ENCODE data around the gene FAT2.

Gene FAT2, protein sequence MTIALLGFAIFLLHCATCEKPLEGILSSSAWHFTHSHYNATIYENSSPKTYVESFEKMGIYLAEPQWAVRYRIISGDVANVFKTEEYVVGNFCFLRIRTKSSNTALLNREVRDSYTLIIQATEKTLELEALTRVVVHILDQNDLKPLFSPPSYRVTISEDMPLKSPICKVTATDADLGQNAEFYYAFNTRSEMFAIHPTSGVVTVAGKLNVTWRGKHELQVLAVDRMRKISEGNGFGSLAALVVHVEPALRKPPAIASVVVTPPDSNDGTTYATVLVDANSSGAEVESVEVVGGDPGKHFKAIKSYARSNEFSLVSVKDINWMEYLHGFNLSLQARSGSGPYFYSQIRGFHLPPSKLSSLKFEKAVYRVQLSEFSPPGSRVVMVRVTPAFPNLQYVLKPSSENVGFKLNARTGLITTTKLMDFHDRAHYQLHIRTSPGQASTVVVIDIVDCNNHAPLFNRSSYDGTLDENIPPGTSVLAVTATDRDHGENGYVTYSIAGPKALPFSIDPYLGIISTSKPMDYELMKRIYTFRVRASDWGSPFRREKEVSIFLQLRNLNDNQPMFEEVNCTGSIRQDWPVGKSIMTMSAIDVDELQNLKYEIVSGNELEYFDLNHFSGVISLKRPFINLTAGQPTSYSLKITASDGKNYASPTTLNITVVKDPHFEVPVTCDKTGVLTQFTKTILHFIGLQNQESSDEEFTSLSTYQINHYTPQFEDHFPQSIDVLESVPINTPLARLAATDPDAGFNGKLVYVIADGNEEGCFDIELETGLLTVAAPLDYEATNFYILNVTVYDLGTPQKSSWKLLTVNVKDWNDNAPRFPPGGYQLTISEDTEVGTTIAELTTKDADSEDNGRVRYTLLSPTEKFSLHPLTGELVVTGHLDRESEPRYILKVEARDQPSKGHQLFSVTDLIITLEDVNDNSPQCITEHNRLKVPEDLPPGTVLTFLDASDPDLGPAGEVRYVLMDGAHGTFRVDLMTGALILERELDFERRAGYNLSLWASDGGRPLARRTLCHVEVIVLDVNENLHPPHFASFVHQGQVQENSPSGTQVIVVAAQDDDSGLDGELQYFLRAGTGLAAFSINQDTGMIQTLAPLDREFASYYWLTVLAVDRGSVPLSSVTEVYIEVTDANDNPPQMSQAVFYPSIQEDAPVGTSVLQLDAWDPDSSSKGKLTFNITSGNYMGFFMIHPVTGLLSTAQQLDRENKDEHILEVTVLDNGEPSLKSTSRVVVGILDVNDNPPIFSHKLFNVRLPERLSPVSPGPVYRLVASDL (N-terminal part only)

DNA sequence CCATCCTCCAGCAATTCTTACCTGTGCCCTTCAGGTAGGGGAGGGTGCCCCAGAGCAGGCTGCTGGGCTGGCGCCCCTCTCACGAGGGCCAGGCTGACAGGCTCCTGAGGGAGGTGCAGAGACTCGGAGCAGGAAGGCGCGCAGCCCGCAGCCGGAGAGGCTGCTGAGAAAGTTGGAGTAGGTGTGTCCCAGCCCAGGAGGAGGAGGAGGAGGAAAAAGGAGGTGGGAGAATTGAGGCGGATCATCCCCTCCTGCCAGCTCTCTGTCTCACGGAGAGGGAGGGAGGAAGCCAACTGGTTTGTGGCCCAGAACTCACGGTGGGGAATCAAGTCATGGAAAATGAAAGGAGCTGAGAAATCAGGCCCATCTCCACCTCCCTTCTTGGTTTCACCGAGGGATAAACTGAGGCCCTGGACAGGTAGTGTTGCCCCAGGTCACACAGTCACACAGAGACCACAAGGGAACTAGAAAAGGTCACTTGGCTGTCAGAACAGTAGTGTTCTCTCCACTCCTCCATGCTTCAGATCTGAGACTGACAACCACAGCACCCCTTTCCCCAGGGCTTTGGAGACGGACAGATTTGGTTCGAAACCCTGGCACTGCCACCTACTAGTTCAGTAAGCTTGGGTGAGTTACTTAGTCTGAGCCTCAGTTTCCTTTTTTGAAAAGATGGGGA lies at the start of gene FAT2:
Gene FAT2 (minus strand): TSS at position 188 of the 676 bp plus-strand sequence. CDS start 22,400 bp downstream, outside the sequence.
- DNase-seq (ENCODE audit: low read depth) = no peak

DNA sequence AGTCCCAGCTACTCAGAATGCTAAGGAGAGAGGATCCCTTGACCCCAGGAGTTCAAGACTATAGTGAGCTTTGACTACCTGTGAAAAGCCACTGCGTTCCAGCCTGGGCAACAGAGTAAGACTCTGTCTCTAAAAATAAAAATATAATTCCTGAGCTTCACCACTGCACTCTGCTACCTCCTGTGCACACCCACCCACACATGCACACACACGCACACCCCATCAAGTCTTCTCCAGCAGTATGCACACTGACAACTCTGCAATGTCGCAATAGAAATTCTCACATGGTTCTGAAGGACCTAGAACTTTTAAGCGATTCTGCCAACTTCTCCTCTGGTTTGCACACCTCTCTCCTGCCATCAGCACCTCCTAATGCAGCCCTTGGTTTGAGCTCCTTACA lies 47.5 kb upstream of the FAT2 start:
- DNase-seq (ENCODE audit: low read depth) = no peak

DNA sequence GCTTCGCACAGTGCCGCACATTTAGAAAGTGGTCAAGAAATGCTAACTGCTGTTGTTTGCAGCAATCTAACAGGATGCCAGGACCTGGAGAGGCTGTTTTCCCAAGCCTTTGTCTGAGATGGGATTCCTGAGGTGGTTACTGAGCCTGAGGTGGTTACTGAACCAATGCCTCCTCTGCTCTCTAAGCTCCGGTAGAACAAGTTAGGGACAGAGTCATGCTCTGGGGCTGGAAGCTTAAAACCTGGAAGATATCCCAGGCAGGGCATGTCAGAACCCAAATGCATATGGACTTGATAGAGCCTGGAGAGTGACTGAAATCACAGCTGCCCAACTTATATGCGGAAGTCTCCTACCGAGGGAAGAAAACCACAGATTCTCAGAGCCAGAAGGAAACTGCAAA lies 46.5 kb upstream of the FAT2 start:
- DNase-seq (ENCODE audit: low read depth) = no peak

DNA sequence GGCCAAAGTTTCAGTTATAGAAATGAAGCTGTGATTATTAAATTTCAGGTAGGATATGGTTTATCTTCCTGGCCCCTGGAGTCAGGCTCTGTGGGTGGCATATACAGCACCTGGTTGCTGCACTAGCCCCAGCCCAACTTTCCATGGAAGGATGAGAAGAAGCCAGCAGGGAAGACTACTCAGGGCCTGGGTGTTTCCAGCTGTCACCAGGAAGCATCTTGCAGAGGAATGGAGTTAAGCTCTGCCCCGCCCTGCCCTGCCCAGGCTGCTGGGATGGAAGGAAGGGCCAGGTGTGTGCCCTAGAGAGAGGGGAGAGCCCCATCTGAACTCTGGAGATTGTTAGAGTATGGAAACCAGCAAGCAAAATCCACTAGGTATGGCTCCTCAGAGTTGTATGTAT lies 42.8 kb upstream of the FAT2 start:
- no peak for DNase-seq (ENCODE audit: low read depth)

DNA sequence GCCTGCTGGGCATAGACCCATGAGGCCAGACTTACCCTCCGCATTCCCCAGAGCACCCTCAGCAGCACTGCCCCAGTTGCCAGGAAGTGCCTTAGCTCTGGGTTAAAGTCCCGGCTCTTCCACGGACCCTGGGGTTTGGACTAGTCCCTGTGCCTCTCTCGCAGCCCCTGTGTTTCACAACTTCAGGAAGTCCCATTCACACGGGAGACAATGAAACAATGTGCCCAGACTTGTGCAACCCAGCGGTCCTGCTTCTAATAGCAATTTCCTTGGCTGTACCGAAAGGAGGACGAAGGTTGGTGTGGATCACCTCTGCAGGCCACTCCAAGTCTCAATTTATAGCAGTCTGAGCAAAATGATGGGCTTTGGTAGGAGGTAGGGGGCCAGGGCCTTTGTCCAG lies 41.8 kb upstream of the FAT2 start:
- no peak for DNase-seq (ENCODE audit: low read depth)

DNA sequence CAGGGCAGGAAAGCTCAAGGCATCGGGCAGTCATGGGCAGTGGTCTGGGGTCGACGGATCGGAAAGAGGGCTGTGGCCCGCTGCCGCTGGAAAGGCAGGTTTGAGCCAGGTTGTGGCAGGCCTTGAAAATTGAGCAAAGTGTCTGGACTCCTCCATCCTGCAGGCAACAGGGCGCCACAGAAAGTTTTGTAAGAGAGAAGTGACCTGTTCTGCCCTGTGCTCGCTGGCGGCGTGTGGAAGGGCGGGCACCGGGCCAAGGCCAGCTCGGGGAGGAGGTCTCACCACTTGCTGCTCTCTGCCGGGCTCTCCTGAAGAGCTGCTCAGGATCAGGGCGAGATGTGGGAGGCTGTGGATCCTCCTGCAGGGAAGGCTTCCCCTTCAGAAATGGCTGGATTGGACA lies 41.4 kb upstream of the FAT2 start:
- no peak for DNase-seq (ENCODE audit: low read depth)

DNA sequence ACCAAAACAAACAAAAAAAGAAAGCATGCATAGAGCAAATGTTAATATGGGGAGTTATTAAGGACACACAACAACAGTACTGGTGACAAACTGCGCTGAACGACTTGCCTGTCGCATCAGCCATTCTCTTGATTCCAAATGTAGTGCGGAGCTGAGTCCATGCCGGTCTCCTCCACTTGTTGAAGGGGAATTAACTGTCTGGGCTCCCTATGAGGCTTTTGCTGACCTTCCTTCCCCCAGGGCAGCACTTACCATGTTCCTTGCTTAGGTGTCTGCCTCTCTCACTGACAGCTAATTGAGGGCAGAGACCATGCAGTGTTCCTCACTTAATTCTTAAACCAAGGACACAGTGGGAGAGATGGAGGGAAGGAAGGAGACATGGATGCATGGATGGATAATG lies 40.8 kb upstream of the FAT2 start:
- no peak for DNase-seq (ENCODE audit: low read depth)

DNA sequence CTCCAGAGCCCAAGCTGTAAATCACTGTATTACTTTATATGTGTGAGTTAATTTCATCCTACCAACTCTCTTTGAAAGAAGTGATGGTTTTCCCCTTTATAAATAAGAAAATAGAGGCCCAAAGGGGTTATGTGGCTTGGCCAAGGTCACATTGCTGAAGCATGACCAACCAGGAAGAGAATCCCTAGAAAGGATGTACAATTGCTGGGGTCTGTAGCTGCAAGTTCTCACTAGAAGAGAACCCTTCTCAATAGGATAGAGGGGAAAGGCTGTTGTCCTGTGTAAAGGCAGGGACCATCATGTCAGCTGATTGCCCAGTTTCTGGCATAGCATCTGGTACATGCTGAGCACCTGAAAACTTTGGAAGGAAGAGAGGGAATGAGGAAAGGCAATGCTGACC lies 39.0 kb upstream of the FAT2 start:
- peak; percentile 15 for DNase-seq (ENCODE audit: low read depth)

DNA sequence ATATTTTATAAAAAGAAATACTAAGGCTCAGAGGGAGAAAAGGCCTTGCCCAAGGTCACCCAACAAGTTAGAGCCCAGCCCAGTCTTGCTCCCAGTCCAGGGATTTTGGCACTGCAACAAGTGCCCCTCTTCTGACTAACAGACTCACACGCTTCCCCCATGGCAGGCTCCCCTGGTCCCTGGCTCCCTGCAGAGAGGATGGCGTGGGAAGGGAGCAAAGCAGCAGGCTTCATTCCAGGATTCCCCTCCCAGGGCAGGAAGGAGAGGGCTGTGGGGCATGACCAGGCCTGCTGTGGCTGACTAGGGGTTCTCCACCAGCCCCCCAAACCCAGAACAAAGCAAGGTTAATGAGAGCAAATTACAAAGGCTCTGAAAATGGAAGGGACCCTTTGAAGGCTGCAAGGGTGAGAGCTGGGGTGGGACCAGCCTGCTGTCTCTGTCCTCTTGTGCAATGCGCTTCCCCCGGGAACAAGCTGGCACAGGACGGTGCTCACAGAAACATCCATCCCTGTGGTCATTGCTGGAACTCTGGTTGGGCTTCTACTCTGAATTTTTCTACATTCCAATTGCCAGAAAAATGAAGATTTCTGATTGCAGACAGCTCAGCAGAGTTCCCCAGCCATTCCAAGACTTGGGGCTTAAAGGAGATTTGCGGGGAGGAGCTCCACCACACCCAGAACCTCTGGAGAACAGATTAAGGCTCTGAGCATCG lies 37.1 kb upstream of the FAT2 start:
- DNase-seq (ENCODE audit: low read depth) = peak; percentile 37

DNA sequence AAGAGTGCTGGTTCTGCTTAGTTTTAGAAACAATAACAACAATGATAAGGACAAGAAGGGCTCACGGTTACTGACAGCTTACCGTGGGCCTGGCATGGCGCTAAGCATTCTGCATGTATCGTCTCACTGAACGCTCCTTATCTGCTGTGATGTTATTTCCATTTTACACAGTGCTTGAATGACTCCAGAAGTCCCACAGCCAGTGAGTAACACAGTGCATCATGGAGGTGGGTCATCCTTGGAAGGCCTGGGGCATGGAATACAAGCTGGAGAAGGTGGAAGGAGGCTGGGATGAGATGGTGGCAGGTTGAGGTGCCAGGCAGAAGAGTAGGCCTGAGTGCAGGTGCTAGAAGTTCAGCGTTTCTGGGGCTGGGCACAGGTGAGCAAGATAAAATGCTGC lies 36.5 kb upstream of the FAT2 start:
- DNase-seq (ENCODE audit: low read depth) = peak; percentile 12

DNA sequence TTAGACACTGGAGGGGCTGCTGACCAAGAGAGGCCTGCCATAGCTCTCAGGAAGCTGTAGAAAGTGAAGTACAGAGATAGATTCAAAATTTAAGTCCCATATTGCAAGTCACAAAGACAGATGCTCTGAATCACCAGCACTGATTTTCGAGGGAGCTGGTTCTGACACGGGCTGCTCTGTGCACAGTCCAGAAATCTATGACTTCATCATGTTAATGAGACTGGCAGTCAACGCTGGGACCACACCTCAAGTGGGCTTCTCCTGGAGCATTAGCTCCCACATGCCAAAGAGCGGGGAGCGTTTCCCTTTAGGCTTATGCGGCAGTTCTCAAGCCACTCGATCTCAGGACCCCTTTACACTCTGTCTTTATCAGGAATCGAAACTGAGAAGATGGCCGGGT lies 34.2 kb upstream of the FAT2 start:
- no peak for DNase-seq (ENCODE audit: low read depth)

DNA sequence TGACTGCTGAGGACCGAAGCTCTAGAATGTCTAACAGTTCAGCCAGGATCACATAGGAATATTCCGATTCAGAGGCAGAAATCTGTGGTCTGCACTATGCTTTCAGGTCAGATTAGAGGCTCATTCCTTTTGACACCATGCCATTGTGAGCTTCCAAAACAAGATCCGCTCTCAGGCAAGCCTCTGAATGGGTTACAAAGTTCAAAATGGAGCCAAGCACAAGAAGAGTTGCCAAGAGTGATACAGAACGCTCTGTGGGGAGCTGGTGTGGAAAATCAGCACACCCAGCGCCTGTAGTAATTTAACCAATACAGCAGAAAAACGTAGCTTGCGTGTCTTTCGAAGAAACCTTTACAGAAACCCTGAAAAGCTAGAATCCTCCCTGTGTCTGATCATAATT lies 33.3 kb upstream of the FAT2 start:
- no peak for DNase-seq (ENCODE audit: low read depth)

DNA sequence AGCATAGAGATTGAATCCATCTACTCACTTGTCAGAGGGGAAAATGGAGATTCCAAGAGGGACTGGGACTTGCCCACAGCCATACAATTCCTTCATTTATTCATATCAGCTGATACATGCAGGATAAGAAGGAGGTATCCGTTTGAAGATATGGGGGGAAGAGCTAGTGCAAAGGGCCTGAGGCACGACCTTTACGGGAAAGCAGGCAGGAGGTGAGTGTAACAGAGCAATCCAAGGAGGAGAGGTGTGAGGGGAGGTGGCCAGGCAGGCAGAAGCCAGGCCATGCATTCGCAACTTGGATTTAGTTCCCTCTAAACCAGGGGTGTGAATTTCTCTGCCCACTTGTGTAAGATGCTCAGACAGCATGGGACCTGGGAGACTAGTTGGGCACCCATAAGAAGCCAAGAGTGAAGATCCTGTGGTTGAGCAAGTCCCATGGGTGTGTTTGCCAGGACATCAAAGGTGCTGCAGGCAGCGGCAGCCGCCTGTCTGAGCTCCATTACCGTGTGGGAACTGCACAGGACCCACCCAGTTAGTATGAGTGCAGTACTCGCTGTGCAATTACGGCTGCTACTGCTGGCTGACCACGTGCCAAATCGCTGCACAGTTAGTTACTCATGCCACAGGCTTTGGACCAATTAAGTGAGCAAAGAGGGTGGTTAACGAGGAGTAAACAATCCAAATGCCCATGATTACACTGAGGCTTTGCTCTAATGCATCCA lies 31.4 kb upstream of the FAT2 start:
- DNase-seq (ENCODE audit: low read depth) = no peak

DNA sequence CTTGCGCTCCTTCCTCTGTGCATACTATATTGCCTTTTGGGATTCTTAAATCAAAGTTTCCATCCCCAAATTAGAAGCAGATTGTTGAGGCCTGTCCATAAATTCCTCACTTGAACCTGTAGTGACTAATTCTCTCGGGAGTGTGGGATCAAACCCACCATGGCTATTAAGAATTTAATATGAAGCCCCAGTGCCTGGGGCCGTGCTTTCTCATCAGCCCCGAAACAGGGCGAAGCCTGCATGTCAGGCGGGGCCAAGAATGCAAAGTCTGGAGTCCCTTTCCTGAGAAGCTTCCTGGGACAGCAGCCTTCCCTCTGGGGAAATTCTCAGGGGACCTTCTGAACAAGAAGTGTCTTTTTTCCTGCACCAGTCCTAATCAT lies 29.3 kb upstream of the FAT2 start:
- no peak for DNase-seq (ENCODE audit: low read depth)

DNA sequence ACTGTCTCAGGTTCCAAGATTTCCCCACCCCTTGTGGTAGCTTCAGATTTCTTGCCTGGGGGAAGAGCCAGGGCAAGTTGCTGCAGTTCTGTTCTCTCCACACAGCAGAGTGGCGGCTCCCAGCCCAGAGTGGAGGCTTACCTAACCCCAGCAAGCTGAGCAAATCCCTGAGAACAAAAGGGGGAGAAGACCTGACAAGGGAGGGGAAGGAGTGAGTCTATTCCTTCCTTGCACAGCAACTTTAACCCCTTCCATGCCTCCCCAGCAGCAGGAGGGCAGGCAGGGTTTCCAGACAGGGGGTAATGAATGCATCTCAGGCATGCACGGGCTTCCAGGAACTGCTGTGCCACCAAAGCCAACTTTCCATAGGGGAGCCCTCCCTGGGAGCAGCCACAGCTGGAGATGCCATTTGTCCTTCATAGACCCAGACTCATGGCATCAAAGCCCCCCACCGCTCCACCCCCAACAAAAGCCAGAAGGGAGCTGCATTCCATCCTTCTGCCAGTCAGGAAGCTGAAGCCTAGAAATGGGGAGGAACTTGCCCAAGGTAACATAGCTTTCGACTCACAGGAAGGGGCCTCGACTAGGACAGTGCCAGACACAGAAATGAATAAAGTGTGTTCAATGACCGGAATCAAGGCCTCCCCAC lies 28.8 kb upstream of the FAT2 start:
- DNase-seq (ENCODE audit: low read depth) = no peak

DNA sequence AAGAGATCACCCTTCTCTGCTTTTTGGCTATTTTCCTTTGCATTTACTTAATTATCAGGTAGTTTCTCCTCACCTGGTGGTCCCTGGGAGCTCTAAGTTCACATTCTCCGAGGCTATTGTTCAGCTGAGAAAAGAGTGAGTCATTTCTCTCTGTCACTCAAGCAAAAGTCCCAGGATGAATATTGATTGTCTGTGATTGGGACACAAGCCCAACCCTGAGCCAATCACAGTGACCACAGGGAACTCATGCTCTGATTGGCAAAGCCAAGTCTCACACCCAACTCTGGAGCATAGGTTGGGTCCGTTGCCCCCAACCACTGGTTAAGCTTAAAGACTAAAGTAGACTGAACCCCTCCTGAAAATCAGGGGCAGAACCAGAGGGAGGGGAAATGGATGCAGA lies 27.8 kb upstream of the FAT2 start:
- DNase-seq (ENCODE audit: low read depth) = no peak

DNA sequence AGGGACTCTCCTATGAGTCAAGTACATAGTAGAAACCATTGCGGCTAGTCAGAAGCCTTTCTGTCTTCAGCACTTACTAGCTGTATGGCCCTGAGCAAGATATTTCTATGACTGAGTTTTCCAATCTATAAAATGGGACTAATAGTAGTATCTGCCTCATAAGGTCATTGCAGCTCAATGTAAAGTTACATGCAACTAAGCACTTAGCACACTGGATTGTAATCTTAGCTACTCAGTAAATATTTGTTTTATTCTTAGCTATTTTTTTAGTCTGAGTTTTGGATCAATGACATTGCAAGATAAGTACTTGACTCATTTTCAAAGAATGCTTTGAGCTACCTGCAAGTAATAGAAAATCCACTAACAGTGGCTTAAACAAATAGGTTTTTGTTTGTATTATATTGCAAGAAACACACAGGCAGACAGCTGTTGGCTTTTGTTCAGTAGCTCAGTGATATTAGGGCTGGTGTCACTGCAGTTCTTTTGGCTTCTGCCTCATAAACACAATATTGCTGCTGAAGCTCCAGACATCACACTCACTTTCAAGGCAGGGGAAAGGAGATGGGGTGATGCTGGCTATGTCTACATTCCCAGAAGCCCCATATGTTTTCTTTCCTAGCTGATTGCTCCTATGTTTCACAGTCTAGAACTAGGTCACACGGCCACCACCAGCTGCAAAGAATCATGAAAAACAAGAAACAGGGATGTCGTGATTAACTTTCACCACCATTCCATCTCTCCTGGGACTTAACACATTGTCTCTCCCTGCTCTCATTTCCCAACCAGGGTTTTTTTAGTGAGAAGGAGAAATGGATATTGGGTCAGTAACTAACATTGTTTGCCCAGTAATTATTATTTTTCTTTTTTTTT lies 26.9 kb upstream of the FAT2 start:
- DNase-seq (ENCODE audit: low read depth) = no peak

DNA sequence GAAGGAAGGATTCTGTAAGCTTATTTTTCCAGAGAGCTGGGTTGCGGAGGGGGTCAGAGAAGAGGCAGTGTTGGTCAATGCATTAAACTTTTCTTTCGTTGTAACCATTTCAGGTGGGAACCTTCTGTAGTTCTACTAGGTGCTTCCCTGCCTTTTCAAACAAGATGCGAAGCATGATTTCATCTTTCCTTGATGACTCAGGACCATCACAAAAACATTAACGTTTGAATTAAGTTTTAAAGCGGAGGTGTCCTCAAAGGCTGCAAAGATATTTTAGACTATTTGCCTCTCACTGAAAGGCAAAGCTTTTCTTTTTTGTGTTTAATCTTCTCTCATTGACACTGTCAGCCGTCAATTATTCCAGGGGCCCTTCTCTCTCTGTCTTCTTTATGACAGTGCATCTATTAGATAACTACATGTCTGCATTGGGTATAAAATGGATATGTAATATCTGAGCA lies 26.3 kb upstream of the FAT2 start:
- DNase-seq (ENCODE audit: low read depth) = no peak

DNA sequence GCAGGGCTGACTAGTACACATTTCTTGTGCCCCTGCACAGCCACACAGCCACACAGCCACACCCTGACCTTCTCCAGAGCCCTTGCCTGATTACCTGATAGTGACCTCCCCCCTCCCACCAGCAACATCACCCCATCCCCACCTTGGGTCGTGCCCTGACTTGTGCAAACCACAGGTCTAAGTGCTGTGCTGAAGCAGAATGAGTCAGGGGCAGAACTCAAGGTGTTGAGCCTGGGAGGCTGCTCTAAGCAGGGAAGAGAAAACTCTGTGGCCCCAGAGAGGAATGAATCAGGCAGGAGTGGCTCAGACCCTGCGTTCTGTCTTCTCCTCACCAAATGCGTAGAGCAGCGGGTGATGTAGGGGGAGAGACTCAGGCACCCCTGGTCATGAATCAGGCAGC lies 24.3 kb upstream of the FAT2 start:
- no peak for DNase-seq (ENCODE audit: low read depth)
